GM12892 (cell line): ENCODE results near the gene ARHGEF25.

ENCODE experiments used
- DNase-seq: peaks from one replicate; pipeline ENCODE4 v3.0.0; 2011; ENCODE audit not compliant: insufficient read length
- FAIRE-seq: peaks from 2 replicates; lab custom pipeline; 2011; peaks lifted over from hg19 to GRCh38; lab: Jason Lieb, UNC
- POLR2A ChIP-seq: IDR thresholded peaks from 2 replicates; pipeline ENCODE4 v1.6.1; 2011; ENCODE audit warnings: low read depth, low read length, control low read depth
- POLR2AphosphoS5 ChIP-seq: IDR thresholded peaks from 2 replicates; pipeline ENCODE4 v1.6.1; 2011; ENCODE audit warnings: low read depth, low read length, control low read depth
- TAF1 ChIP-seq: IDR thresholded peaks from 2 replicates; pipeline ENCODE4 v1.6.1; 2011; ENCODE audit warnings: low read depth, mild to moderate bottlenecking, control low read depth, low read length, borderline replicate concordance

ARHGEF25 gene

GRCh38 chr12:57603815-57604453, 7.3 kb upstream of the ARHGEF25 start:
- TF ChIP-seq TAF1 (no peak), POLR2A (no peak), POLR2AphosphoS5 (no peak)
- DNase-seq (no peak), FAIRE-seq (no peak)

GRCh38 chr12:57604454-57604991, 6.7 kb upstream of the ARHGEF25 start, which contains the start of gene DTX3:
Gene DTX3 (plus strand): TSS chr12:57604824. CDS start chr12:57606518, 1,694 bp downstream.
- FAIRE-seq: peak; percentile 80
- peak; percentile 60 for DNase-seq
- TF ChIP-seq POLR2A (no peak), TAF1 (peak; percentile 14; the same call in 1 of the 2 replicates)

GRCh38 chr12:57604992-57605810, 6.0 kb upstream of the ARHGEF25 start:
- TF ChIP-seq POLR2AphosphoS5 (no peak), TAF1 (no peak), POLR2A (no peak; the same call in 1 of the 2 replicates)
- no peak for DNase-seq
- FAIRE-seq: no peak

GRCh38 chr12:57605811-57606311, 5.4 kb upstream of the ARHGEF25 start:
- no peak for FAIRE-seq
- TF ChIP-seq TAF1 (no peak), POLR2AphosphoS5 (no peak), POLR2A (no peak)
- DNase-seq: no peak

- no peak for FAIRE-seq
- no peak for DNase-seq
Measured at GRCh38 chr12:57606399-57606798, 4.8 kb upstream of the ARHGEF25 start.

GRCh38 chr12:57606821-57607220, 4.4 kb upstream of the ARHGEF25 start:
- no peak for TF ChIP-seq TAF1
- no peak for TF ChIP-seq POLR2A
- TF ChIP-seq POLR2AphosphoS5: no peak
- no peak for DNase-seq
- FAIRE-seq: no peak

More at GRCh38 chr12:57606399-57606798, 4.8 kb upstream of the ARHGEF25 start:
- TF ChIP-seq POLR2AphosphoS5 (no peak), POLR2A (no peak), TAF1 (no peak)

- TF ChIP-seq POLR2AphosphoS5 (no peak), TAF1 (no peak)
- FAIRE-seq: no peak
- no peak for DNase-seq
Measured at GRCh38 chr12:57607958-57608663, 3.1 kb upstream of the ARHGEF25 start.

- FAIRE-seq: no peak
- TF ChIP-seq POLR2A: no peak
- no peak for TF ChIP-seq TAF1
- TF ChIP-seq POLR2AphosphoS5: no peak
- DNase-seq: no peak
Measured at GRCh38 chr12:57609101-57609780, 2.0 kb upstream of the ARHGEF25 start.

GRCh38 chr12:57609781-57610553, 1.3 kb upstream of the ARHGEF25 start:
- no peak for FAIRE-seq
- DNase-seq: no peak
- TF ChIP-seq POLR2AphosphoS5: no peak
- TF ChIP-seq TAF1: no peak
- no peak for TF ChIP-seq POLR2A

- no peak for DNase-seq
- TF ChIP-seq TAF1: no peak
- TF ChIP-seq POLR2AphosphoS5: no peak
- no peak for TF ChIP-seq POLR2A
- FAIRE-seq: peak; percentile 64
Measured at GRCh38 chr12:57610554-57611107, 604 bp upstream of the ARHGEF25 start.
